ENCODE results near the gene MYL6.

- no peak for TF ChIP-seq EZH2 (IDR thresholded peaks at IDR 0.05; ENCODE audit: insufficient read depth, poor library complexity, severe bottlenecking)
- no peak for TF ChIP-seq EZH2phosphoT487 (IDR thresholded peaks at IDR 0.05; ENCODE audit: insufficient read depth, low read depth)
Measured at GRCh38 chr12:56164345-56164729, 6.2 kb downstream of the MYL6 start.

Data from GM23248 (cell line).